ENCODE data around the gene PHETA1.
"Not testable (repeated sequence)": the region's sequence is repeated elsewhere in the genome, so short reads cannot be mapped to it uniquely, and the experiment has no call there.

Gene PHETA1

GRCh38 chr12:111377440-111377839, 8.5 kb upstream of the PHETA1 start:
- in situ Hi-C loops (cut with MboI; ENCODE audit: low sequenced_read_pairs): no loop called here

- in situ Hi-C loops (cut with MboI; ENCODE audit: low sequenced_read_pairs): not testable (repeated sequence)
Measured at GRCh38 chr12:111373231-111373630, 4.3 kb upstream of the PHETA1 start.

DNA sequence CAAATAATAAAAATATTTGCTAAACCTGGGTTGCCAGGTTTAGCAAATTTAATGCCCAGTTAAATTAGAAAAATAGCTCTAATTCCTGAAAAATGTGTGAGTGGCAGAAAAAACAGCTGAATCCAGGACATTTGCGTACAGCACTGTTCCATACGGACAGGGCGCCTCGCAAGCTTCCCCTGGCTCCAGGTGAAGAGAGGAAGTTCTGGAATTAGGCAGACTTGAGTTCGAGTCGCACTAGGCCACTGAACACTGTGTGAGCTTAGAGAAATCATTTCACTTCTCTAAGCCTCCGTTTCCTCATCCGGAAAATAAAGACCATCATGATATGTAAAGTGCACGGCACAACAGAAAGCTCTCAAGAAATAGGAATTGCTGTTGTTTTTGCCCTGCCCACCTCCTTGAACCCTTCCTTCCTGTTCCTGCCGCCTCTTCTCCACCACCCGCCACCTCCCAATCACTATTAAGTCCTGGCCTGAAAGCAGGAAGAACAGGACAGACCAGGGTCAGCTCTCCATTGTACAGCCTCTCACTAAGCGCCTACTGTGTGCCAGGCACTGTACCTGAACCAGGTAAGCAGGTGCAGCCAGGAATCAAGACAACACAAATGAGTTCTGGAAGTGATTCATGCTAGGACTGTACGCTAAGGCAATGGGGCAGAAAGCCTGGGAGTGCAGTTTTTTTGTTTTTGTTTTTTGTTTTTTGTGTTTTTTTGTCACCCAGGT, 763 bp upstream of the PHETA1 start:
- in situ Hi-C loops (cut with MboI; ENCODE audit: low sequenced_read_pairs): no loop called here

DNA sequence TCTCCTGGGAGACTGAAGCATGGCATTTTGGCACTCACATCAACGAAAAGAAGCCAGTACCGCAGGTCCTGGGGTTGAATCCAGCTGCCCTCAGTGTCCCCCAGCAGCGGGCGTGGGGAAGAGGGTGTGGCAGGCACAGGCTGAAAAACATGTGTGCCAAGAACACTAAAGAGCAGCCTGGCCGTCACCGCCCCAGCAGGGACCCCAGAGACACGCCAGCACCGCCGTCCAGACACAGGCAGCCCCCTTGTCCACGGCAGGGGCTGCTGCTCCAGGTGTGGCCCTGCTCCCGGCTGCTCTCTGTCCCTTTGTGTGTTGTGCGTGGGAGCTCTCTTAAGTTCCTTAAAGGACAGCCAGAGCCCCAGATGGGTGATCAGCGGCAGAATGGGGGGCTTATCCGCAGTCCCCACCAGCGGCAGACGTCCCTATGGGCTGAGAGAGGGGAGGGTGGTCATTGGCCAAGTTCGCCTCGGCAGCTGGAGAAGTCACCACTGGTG, 556 bp downstream of the PHETA1 start:
- in situ Hi-C loops (cut with MboI; ENCODE audit: low sequenced_read_pairs): no loop called here

DNA sequence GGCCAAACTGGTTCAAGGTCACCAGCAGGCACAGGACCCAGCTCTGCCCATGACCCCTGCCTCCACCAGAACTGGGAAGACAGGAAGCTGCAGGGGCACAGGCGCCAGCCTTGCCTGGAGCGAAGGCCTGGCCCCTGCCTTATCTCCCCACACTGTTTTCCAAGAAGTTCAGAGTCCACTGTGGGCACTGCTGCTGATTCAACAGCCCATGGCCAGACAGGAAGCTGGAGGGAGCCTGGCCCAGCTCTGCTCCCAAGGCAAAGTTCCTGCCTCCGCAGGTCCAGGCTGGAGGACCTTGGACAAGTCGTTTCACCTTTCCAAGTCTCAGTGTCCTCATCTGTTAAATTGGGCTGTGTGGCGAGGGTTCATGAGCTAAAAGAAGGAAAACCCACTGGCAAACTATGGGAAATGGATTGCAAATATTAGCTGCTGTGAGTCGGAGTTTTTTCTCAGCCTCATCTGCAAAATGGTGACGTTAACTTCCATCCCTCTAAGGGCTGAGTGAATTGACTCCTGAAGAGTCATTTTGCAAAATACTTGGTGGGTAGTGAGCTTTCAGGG, 1.2 kb downstream of the PHETA1 start:
- in situ Hi-C loops (cut with MboI; ENCODE audit: low sequenced_read_pairs): no loop called here

- in situ Hi-C loops (cut with MboI; ENCODE audit: low sequenced_read_pairs): no loop called here
Measured at GRCh38 chr12:111366583-111366982, 2.3 kb downstream of the PHETA1 start.

DNA sequence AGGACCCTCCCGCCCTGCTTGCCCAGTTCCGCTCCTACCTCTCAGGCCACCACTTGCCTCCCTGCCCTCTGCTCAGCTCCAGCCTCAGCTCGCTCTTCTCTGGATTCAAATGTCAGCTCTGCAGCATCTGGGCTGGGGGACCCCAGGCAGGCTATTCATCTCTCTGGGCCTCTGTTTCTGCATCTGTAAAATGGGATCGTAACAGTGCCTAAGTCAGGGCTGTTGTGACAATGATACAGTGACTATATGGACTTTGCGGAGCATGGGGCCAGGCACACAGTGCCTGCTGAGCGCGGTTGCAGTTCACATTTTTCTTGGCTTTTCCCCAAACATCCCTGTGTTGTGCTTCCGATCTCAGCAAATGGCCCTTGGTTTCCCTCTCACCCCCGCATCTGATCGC, 2.8 kb downstream of the PHETA1 start:
- in situ Hi-C loops (cut with MboI; ENCODE audit: low sequenced_read_pairs): no loop called here

- in situ Hi-C loops (cut with MboI; ENCODE audit: low sequenced_read_pairs): no loop called here
Measured at GRCh38 chr12:111363578-111363977, 5.3 kb downstream of the PHETA1 start.

- in situ Hi-C loops (cut with MboI; ENCODE audit: low sequenced_read_pairs): no loop called here
Measured at GRCh38 chr12:111362687-111363475, 6.0 kb downstream of the PHETA1 start.

GRCh38 chr12:111361717-111362576, 6.9 kb downstream of the PHETA1 start:
- in situ Hi-C loops (cut with MboI; ENCODE audit: low sequenced_read_pairs): no loop called here

DNA sequence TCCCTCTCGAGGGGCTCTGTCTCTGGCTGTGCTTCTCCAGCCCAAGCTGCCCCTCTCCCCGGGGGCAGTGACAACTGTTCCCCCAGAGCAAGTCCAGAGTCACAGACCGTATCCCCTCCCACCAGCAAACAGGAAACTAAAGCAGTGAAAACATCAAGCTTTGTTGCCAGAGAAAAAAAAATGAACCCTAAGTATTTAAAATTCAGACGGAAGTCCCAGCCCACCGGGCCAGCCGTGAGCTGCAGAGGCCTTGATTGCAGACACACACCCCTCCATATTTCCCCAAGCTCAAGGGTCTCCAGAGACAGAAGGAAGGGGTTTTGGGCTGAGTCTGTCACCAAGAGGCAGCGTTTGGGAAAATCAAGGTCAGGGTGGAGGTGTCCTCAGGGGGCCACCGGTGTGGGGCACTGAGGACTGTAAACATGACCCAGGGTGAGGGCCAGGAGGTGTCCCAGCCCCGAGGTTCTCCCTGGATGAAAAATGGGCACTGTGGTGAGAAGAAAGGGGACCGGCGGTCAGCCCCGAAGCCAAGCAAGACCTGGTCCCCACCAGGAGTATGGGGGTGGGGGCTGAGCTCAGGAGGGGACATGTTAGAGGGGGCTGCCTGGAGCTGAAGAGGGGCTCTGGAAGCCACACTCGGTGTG, 7.7 kb downstream of the PHETA1 start:
- in situ Hi-C loops (cut with MboI; ENCODE audit: low sequenced_read_pairs): no loop called here

DNA sequence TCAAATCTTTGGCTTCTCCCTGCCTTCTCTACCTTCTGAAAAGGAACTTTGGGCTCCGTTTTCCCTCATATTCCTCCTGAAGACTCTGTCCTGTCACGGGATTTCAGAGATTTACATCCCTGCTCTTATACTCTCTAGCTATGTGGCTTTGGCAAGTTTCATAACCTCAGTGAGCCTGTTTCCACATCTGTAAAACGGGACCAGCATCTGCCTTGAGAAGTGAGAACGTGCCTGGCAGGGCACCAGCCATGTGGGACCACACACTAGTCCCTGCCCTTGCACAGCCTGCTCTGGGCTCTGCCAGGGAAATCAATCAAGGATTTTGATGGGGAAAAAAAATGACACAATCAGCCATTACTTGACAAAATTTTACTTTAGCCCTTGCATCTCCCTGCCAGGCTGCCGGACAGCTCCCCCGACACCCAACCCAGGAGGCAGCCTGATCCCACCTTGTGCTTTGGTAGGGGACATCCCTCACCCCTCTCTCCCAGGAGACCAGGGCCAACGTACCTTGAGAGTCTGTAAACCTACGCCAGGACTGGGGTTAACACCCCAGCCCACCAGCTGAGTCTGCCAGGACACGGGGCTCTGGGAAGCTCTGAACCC, 8.5 kb downstream of the PHETA1 start:
- in situ Hi-C loops (cut with MboI; ENCODE audit: low sequenced_read_pairs): no loop called here

- in situ Hi-C loops (cut with MboI; ENCODE audit: low sequenced_read_pairs): no loop called here
Measured at GRCh38 chr12:111359914-111360276, 9.0 kb downstream of the PHETA1 start.

DNA sequence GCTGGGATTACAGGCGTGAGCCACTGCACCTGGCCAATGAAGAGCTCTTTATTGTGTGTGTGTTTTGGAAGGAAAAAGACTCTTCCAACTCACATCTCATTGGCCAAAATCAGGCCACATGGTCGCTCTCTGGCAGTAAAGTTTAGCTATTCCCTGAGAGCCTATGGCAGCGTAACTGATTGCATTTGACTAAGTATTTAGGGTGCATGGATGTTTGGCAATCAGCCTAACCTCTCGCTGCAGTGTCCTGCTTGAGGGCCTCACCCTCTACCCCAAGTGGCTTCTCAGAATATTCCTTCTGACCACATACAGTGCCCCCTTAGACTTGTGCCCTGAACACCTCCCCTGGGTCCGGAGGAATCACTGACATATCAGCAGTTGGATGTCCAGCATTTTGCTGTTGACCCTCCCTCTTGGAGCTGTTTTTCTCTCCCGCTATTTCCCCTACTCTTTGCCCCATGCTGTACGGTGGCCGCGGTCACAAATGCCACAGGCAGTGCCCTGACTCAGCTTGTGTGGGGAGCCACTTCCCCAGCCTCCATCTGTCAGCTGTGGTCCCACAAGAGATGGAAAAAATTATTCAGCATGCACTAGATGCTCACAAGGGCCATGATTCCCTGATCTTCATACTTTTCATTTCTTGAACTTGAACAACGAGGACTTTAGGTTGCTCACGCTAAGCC, 9.5 kb downstream of the PHETA1 start:
- in situ Hi-C loops (cut with MboI; ENCODE audit: low sequenced_read_pairs): no loop called here

DNA sequence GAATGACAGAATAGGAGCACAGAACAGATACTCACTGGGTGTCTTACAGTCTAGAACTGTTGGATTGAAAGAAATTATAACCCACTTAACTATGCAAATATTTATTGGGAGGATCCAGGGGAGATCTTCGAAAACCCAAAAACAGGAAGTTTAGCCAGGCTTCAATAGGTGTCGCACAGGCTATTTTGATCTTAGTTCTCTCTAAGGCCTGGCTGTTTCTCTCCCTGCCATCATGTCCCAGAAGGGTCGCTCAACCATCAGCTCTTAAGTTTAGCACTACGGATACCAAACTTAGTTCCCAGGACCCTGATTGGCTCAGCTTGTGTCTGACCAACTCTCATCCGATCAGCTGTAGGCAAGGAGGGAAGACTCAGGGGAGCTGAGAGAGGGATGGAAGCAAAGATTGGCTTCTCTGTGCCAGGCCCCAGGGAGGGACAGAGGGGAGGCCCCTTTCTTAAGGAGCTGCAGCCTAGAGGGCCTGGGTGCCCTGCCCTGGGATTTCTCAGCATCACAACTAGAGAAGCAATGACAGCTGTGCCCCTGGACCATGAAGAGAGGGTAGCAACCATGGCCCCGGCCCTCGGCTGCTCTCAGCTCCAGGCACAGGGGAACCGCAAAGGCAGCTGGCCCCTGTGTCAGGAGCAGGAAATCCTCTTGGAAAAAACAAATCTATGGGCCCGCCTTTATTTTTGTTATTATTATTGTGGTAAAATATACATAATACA, 13.5 kb downstream of the PHETA1 start:
- in situ Hi-C loops (cut with MboI; ENCODE audit: low sequenced_read_pairs): no loop called here

GRCh38 chr12:111354511-111354910, 14.4 kb downstream of the PHETA1 start:
- in situ Hi-C loops (cut with MboI; ENCODE audit: low sequenced_read_pairs): no loop called here

DNA sequence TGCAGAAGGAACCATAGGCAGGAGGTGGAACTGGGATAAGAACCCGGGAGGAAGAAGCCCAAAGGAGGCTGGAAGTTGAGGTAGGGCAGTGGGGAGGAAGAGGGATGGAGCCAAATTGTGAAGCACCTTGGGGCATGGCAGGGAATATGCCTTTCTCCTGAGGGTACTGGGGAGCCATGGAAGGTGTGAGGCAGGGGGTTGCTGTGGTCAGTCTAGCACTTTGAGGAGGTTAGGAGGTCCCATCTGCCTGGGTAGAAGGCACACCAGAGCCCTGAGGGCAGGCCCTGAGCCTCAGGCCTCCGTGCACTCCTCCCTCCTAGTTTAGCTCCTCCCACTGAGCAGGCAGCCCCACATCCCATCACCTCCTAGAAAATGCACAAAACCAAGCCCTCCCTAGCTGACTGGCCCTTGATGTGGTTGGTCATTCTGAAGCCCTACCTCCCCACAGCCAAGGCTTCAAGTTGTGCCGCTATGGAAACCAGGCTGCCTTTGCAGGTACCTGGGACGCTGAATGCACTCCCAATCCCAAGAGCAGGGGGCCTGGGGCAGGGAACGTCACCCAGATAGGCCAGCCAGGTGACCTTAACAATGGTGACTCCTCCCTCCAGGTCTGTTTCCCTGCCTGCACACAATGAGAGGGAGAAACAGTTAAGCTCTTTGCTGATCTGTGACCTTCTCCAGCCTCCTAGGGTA, 15.1 kb downstream of the PHETA1 start:
- in situ Hi-C loops (cut with MboI; ENCODE audit: low sequenced_read_pairs): no loop called here

GRCh38 chr12:111353026-111353425, 15.9 kb downstream of the PHETA1 start:
- in situ Hi-C loops (cut with MboI; ENCODE audit: low sequenced_read_pairs): no loop called here

Data from HL-60/S4 treated with retinoic acid at 250 ng/mL for 4 days and 3 days (cell line).